ENCODE results near the gene RELT.

GRCh38 chr11:73406131-73406530 lies 29.9 kb downstream of the RELT start:
- TF ChIP-seq CTCF (IDR thresholded peaks at IDR 0.05) (no peak), ZFX (IDR thresholded peaks at IDR 0.05; ENCODE audit: borderline replicate concordance) (no peak)
